Right ventricle myocardium superior (tissue), 1 donor: ENCODE measurements around the gene KIF21A. TPM values are rescaled to one million over a fixed set of nuclear protein-coding genes. Genes with fewer than 3 reads are reported as not detected.
"Not testable (repeated sequence)": the region's sequence is repeated elsewhere in the genome, so short reads cannot be mapped to it uniquely, and the experiment has no call there.

Experiments used
- ATAC-seq: fragments of 200-7000 bp; cut with Tn5 transposase; one replicate; pipeline ENCODE4 v1.9.1; 2020; ENCODE audit warnings: mild to moderate bottlenecking; ENCODE audit not compliant: poor library complexity
- DNase-seq: peaks from one replicate; pipeline ENCODE4 v3.0.0-alpha.2; 2020
- intact Hi-C: fragments of 100-400 bp; cut with DNase I; formaldehyde crosslinking; loops from one replicate; pipeline ENCODE4 v1.11.2; 2022
- total RNA-seq: library from RNA; stranded (reverse); fragmentation: NEBNext Ultra II Directional; extraction: Animal tissue kit (Norgen Biotek cat#: 25700); gene quantifications from one replicate; pipeline ENCODE4 v1.2.1, GENCODE V29; 2021
- donor health status: DM: no; HTN: yes; CAD: no; lungs with severe emphysema.

KIF21A gene
- total RNA-seq, 1 donor from 2014 or later, result 52.6 TPM

- ATAC-seq (no peak), DNase-seq (no peak)
- intact Hi-C loops, result no loop called here
These were observed 128.4 kb downstream of the KIF21A start for GRCh38 chr12:39314547-39314946.

- ATAC-seq (no peak), DNase-seq (no peak)
- intact Hi-C loops, result no loop called here
These were observed 133.4 kb downstream of the KIF21A start for GRCh38 chr12:39309516-39309915.

DNA sequence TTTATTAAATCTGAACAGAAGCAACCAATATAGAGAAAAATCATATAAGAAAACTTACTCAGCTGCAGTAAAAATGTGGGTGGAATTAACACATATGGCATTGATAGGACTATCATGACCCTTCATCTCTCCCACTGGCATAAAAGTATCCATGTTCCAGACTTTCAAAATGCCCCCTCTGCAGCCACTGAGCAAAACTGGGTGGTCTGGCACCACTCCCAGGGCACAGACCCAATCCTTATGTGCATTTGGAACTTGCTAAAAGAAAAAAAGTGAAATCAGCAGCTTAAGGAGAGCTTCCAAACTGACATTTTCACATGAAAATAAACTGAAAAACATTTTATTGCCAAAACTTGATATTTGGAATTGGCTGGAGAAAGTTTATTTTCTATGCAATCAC, 141.5 kb downstream of the KIF21A start:
- DNase-seq (no peak), ATAC-seq (no peak)
- intact Hi-C loops, result no loop called here

DNA sequence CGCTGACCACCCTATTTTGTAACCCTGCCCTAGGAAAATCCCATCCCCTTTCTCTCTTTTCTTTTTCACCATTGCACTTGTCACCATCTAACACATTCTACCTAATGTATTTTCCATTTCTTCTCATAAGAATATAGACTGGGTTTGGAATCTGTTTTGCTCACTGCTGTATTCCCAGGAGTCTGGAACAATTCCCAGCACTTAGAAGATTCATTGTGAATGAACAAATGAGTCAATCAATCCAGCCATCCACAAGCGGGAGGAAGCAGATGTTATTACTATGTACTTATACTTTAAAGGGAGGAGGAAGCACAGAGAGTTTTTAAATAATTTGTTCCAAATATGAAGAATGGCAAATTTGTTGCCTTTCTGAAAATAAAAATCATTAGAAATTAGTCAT, 142.1 kb downstream of the KIF21A start:
- intact Hi-C loops, result no loop called here
- no peak for DNase-seq
- ATAC-seq, result no peak

GRCh38 chr12:39297891-39298290, 145.0 kb downstream of the KIF21A start:
- DNase-seq, result no peak
- intact Hi-C loops, result no loop called here

GRCh38 chr12:39296496-39296895, 146.4 kb downstream of the KIF21A start:
- ATAC-seq, result no peak
- DNase-seq, result no peak
- intact Hi-C loops, result no loop called here

More at GRCh38 chr12:39297891-39298290, 145.0 kb downstream of the KIF21A start:
- no peak for ATAC-seq

DNA sequence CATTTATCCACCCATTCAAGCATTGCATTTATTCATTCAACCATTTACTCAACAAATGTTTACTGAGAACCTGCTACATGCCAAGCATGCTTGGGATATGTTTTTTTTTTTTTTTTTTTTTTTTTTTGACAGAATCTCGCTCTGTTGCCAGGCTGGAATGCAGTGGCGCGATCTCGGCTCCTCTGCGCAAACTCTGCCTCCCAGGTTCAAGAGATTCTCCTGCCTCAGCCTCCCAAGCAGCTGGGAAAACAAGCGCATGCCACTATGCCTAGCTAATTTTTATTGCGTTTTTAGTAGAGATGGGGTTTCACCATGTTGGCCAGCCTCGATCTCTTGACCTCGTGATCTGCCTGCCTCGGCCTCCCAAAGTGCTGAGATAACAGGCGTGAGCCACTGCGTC, 147.3 kb downstream of the KIF21A start:
- DNase-seq, intact Hi-C loops, ATAC-seq: not testable (repeated sequence)

DNA sequence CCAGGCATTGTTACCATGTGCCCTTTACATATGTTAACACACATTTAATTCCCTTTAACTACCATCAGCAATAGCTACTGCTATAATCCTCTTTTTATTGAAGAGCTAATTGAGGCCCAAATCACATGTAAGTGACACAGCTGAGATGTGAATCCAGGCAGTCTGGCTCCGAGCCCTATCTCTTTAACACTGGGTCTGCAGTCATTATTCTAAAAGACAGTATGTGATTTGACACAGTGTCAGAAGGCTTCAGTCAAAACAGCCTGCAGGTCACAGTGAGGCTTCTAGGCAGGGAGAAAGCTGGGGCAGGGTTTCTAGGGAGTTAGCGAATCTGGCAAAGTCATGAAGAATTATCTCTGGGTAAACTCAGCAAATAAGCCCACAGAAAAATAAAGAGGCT, 148.2 kb downstream of the KIF21A start:
- DNase-seq (no peak), ATAC-seq (peak; percentile 52)
- intact Hi-C loops, result no loop called here

GRCh38 chr12:39292125-39292630, 150.7 kb downstream of the KIF21A start:
- no peak for DNase-seq
- intact Hi-C loops, result no loop called here
- ATAC-seq, result no peak

GRCh38 chr12:39287817-39288216, 155.1 kb downstream of the KIF21A start:
- no peak for ATAC-seq
- intact Hi-C loops, result no loop called here
- no peak for DNase-seq

DNA sequence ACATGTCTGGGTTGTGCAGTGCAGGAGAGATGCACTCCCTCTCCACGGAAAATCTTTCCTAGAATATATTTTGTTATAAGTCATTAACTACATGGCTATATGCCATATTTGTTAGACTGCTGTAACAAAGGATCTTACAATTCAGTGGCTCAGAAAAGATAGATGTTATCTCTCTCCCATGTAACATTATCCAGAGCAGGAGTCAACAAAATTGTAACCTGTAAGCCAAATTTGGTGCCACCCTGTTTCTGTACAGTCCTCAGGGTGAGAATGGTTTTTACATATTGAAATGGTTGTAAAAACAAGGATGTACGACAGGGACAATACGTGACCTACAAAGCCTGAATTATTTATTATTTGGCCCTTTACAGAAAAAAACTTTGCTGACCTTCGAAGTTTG, 155.5 kb downstream of the KIF21A start:
- no peak for ATAC-seq
- DNase-seq, result no peak
- intact Hi-C loops, result no loop called here

DNA sequence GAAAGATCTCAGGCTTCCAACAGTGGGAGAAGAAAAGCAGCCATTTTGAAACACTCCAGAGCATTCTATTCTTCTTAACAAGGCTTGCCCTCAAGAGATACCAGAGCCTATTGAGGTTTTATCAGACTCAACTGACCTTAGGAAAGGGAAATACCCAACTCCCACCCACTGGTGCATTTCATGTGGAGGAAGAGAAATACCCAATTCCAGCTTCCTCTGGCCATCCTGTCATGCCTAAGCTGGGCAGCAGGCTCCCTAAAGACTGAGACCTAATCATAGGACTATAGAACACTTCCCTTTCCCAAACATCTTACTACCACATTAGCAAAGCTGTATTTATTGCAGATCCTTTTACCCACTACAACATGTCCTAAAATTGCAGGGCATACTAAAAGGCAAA, 164.5 kb downstream of the KIF21A start:
- ATAC-seq, result no peak
- intact Hi-C loops, result no loop called here
- DNase-seq, result no peak

DNA sequence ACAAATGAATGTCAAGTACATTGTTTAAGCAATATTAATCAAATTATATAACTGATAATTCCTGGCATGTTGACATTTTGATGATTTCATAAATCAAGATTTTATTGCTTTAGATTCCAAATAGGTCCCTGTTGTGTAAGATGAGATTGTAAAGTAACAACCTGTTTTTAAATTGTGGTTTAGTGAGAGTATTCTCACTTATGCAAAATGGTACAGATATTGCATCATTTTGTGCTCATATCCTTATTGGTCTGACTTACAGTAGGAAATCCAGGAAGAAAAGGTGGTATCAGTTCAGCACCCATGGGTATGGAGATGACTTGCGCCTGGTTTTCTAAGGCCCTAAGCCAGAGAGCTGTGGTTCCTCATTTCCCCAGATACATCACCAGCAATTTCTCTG, 165.5 kb downstream of the KIF21A start:
- DNase-seq, result no peak
- intact Hi-C loops, result no loop called here
- ATAC-seq, result no peak

DNA sequence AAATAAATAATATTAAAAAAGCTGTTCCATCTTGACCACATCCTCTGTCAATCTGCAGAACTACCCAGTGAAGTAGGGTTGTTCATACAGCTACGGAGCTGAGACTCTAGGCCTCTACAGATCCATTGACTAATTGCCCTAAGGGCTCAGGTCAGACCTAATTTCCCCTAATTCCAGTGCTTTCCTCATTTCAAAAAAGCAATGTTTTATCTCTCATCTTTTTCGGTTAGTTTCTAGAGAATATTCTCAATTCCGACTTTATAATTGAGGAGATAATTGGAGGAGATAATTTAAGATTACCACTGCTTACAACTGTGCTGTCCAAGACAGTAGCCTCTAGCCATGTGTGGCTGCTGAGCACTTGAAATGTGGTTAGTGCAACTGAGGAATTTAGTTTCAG, 167.1 kb downstream of the KIF21A start:
- intact Hi-C loops, result no loop called here
- ATAC-seq, result no peak
- no peak for DNase-seq

GRCh38 chr12:39272871-39273655, 169.9 kb downstream of the KIF21A start:
- DNase-seq (no peak), ATAC-seq (peak; percentile 31)
- intact Hi-C loops, result loop anchor here (5.0 kb wide), 2 partner anchors 126 to 351 kb away; no protein-coding TSS in a partner anchor

DNA sequence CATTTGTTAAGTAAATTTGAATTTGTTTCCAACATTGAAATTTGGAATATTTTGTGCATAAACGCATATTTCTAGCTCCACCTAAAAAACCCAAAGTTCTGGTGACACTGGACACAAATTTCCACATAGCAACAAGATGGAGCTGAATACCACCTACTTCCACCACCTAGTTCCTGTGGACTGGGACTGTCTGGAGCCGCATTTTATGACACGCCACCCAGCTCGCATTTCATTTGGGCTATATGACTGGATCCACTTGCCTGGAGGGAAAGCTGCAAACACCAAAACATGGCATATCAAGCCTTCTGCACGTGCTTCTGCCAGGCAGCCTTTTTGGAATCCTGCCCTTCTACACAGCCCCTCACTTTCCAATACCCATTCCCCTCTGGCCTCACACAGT, 173.4 kb downstream of the KIF21A start:
- ATAC-seq (no peak), DNase-seq (no peak)
- intact Hi-C loops, result no loop called here

DNA sequence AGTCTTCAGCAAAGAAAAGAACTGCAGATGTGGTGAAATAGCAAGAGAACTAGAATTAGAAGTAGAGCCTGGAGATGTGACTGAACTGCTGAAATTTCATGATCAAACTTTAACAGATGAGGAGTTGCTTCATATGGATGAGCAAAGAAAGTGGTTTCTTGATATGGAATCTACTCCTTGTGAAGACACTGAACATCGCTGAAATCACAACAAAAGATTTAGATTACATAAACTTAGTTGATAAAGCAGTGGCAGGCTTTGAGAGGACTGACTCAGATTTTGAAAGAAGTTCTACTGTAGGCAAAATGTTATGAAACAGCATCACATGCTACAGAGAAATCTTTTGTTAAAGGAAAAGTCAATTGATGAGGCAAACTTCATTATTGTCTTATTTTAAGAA, 175.0 kb downstream of the KIF21A start:
- no peak for DNase-seq
- intact Hi-C loops, result no loop called here
- no peak for ATAC-seq

DNA sequence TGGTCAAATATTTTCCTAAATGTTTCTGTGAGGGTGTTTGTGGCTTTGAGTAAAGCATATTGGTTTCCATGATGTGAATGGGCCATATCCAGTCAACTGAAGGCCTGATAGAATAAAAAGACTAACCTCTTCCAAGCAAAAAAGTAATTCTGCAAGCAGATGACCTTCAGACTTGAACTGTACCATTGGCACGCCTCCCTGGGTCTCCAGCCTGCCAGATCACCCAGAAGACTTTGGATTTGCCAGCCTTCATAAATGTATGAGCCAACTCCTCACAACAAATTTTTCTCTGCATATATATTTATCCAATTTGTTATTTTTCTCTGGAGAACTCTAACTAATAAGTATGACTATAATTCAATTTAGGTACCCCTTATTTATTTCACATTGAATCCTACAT, 190.3 kb downstream of the KIF21A start:
- DNase-seq (peak; percentile 54), ATAC-seq (peak; percentile 82)
- intact Hi-C loops, result no loop called here
